ENCODE data around the gene LMNA.

GRCh38 chr1:156067262-156067661 lies 47.2 kb upstream of the LMNA start:
- no peak for TF ChIP-seq SIN3A (IDR thresholded peaks at IDR 0.05; ENCODE audit: low read depth, low read length)
- no peak for TF ChIP-seq CTCF (IDR thresholded peaks at IDR 0.05 in 2 of 3, conservative IDR thresholded peaks at IDR 0.05 in 1 of 3; ENCODE audit: control insufficient read depth in 2 of 3, extremely low read depth in 1 of 3, insufficient read depth in 1 of 3, low read depth in 3 of 3, low read length in 3 of 3)
- no peak for TF ChIP-seq POLR2AphosphoS5 (IDR thresholded peaks at IDR 0.05; ENCODE audit: low read length)
- TF ChIP-seq USF2 (IDR thresholded peaks at IDR 0.05; ENCODE audit: borderline replicate concordance, low read depth, low read length), result no peak
- no peak for TF ChIP-seq HCFC1 (IDR thresholded peaks at IDR 0.05; ENCODE audit: low read length)
- no peak for TF ChIP-seq POLR2A (IDR thresholded peaks at IDR 0.05; ENCODE audit: low read depth, low read length)
- TF ChIP-seq ATF3 (IDR thresholded peaks at IDR 0.05; ENCODE audit: borderline replicate concordance, extremely low read depth, low read depth, low read length), result no peak
- no peak for TF ChIP-seq REST (IDR thresholded peaks at IDR 0.05; ENCODE audit: low read depth, low read length)
- no peak for TF ChIP-seq SUZ12 (IDR thresholded peaks at IDR 0.05; ENCODE audit: unreplicated experiment)
- TF ChIP-seq GATAD2B (conservative IDR thresholded peaks at IDR 0.05; ENCODE audit: low read depth), result no peak
- TF ChIP-seq YY1 (IDR thresholded peaks at IDR 0.05; ENCODE audit: low read depth, low read length), result no peak
- TF ChIP-seq SMAD1 (IDR thresholded peaks at IDR 0.05; ENCODE audit: low read depth, partially characterized antibody), result no peak

All from GM12878 (cell line).